Activated naive CD4-positive, alpha-beta T cell treated with anti-CD3 and anti-CD28 coated beads, Interleukin-2, amount 50 U/mL, for 24 hours (primary cell): Measurements from ENCODE around the gene SMG7.

Experiments
- H3K27ac Mint-ChIP-seq: one replicate; pipeline ENCODE4 v1.8.0; 2021; ENCODE audit warnings: mild to moderate bottlenecking, mixed read lengths
- H3K27me3 Mint-ChIP-seq: one replicate; pipeline ENCODE4 v1.8.0; 2021; ENCODE audit warnings: mixed read lengths
- H3K36me3 Mint-ChIP-seq: one replicate; pipeline ENCODE4 v1.8.0; 2021; ENCODE audit warnings: mixed read lengths
- H3K4me1 Mint-ChIP-seq: one replicate; pipeline ENCODE4 v1.8.0; 2021; ENCODE audit warnings: mixed read lengths
- H3K4me3 Mint-ChIP-seq: one replicate; pipeline ENCODE4 v1.8.0; 2021; ENCODE audit warnings: mild to moderate bottlenecking, mixed read lengths
- H3K9me3 Mint-ChIP-seq: one replicate; pipeline ENCODE4 v1.8.0; 2021; ENCODE audit warnings: mixed read lengths

The SMG7 gene

GRCh38 chr1:183457449-183457848 lies 14.8 kb upstream of the SMG7 start:
- Mint-ChIP-seq H3K27ac (no peak overlapping the region), H3K27me3 (peaks cover 12% of the 10 kb centered on the region), H3K4me3 (no peak overlapping the region)

GRCh38 chr1:183460596-183460995 lies 11.7 kb upstream of the SMG7 start:
- H3K9me3 Mint-ChIP-seq, result no peaks in the 10 kb centered on the region
- peaks cover 2% of the 10 kb centered on the region for H3K36me3 Mint-ChIP-seq
- H3K4me1 Mint-ChIP-seq, result no peaks in the 10 kb centered on the region
- no peak overlapping the region for H3K4me3 Mint-ChIP-seq
- peaks cover 17% of the 10 kb centered on the region for H3K27me3 Mint-ChIP-seq
- H3K27ac Mint-ChIP-seq, result no peak overlapping the region

More at GRCh38 chr1:183457449-183457848, 14.8 kb upstream of the SMG7 start:
- no peaks in the 10 kb centered on the region for H3K9me3 Mint-ChIP-seq
- peaks cover 2% of the 10 kb centered on the region for H3K36me3 Mint-ChIP-seq
- H3K4me1 Mint-ChIP-seq, result no peaks in the 10 kb centered on the region

- Mint-ChIP-seq H3K27ac (no peak overlapping the region), H3K36me3 (peaks cover 2% of the 10 kb centered on the region), H3K4me3 (no peak overlapping the region), H3K27me3 (peaks cover 18% of the 10 kb centered on the region), H3K9me3 (no peaks in the 10 kb centered on the region), H3K4me1 (no peaks in the 10 kb centered on the region)
Measured at GRCh38 chr1:183461350-183461749, 10.9 kb upstream of the SMG7 start.

DNA sequence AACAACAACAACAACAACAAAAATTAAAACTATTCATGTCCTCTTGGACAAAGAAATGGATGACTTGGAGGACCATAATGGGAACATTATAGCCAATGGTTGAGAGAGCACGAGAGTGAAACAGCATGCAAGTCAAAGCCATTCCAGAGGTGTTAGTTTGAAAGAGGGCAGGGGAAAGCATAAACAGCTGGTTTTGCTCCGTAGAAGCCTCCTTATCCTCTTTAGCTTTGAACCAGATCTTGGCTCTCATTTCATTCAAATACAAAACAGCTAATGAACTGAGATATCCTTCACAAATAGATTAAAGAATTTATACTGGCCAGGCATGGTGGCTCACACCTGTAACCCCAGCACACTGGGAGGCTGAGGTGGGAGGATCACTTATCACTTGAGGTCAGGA lies 8.7 kb upstream of the SMG7 start:
- Mint-ChIP-seq H3K4me1 (peaks cover 4% of the 10 kb centered on the region), H3K4me3 (no peak overlapping the region), H3K27ac (no peak overlapping the region), H3K27me3 (peaks cover 13% of the 10 kb centered on the region), H3K9me3 (no peaks in the 10 kb centered on the region), H3K36me3 (no peaks in the 10 kb centered on the region)

GRCh38 chr1:183466781-183467180 lies 5.5 kb upstream of the SMG7 start:
- no peaks in the 10 kb centered on the region for H3K36me3 Mint-ChIP-seq
- peaks cover 4% of the 10 kb centered on the region for H3K4me1 Mint-ChIP-seq
- H3K27me3 Mint-ChIP-seq, result peaks cover 12% of the 10 kb centered on the region
- no peak overlapping the region for H3K4me3 Mint-ChIP-seq
- H3K27ac Mint-ChIP-seq, result no peak overlapping the region
- no peaks in the 10 kb centered on the region for H3K9me3 Mint-ChIP-seq

GRCh38 chr1:183467687-183468086 lies 4.6 kb upstream of the SMG7 start:
- no peaks in the 10 kb centered on the region for H3K36me3 Mint-ChIP-seq
- H3K4me1 Mint-ChIP-seq, result peaks cover 4% of the 10 kb centered on the region
- no peaks in the 10 kb centered on the region for H3K9me3 Mint-ChIP-seq
- H3K4me3 Mint-ChIP-seq, result no peak overlapping the region
- H3K27ac Mint-ChIP-seq, result no peak overlapping the region
- H3K27me3 Mint-ChIP-seq, result peaks cover 7% of the 10 kb centered on the region

DNA sequence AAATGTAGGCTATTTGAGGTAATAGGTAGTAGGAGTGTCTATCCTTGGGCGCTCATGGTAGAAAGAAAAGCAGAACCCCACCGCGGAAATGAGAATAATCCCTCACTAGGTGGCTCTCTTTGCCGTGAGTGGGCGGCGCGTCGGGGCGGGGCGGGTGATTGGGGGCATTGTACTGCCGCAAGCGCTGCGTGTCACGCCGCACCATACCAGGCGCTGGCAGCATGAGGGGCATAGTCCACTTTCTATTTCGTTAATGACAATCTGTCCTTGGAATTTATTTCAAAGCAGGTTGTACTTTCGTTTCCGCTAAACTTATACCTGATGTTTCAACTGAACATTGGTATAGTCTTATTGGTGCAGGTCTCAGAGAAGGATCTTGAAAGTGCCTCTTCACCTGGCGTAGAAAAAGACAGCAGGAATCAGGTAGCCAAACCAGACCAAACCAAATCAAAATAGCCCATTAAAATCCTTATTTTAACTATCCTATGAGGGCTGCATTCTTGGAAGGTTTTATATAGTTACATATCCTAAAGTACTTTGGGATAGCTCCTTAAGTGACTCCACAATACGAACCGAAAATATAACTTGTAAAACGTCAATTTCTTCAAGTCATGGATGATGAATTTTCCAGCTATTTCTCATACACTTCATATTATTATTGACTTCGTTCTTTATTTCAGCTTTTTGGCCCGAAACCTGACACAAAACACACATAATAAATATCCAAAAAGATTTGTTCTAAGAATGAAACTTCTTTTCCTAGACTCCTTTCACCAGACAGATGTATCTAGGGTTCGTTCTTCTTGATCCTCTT lies 1.9 kb upstream of the SMG7 start:
- Mint-ChIP-seq H3K27ac (peak overlapping the region; percentile 97), H3K9me3 (no peaks in the 10 kb centered on the region)

GRCh38 chr1:183470961-183471742 lies 1.1 kb upstream of the SMG7 start:
- H3K27me3 Mint-ChIP-seq, result no peaks in the 10 kb centered on the region
- H3K9me3 Mint-ChIP-seq, result no peaks in the 10 kb centered on the region
- peak overlapping the region; percentile 88 for H3K4me3 Mint-ChIP-seq
- no peaks in the 10 kb centered on the region for H3K36me3 Mint-ChIP-seq
- peak overlapping the region; percentile 97 for H3K27ac Mint-ChIP-seq
- H3K4me1 Mint-ChIP-seq, result peaks cover 17% of the 10 kb centered on the region

More for the DNA sequence above, 1.9 kb upstream of the SMG7 start:
- no peaks in the 10 kb centered on the region for H3K36me3 Mint-ChIP-seq
- H3K4me3 Mint-ChIP-seq, result peak overlapping the region; percentile 88
- peaks cover 2% of the 10 kb centered on the region for H3K27me3 Mint-ChIP-seq
- peaks cover 17% of the 10 kb centered on the region for H3K4me1 Mint-ChIP-seq

GRCh38 chr1:183471743-183472487 lies 384 bp upstream of the SMG7 start:
- Mint-ChIP-seq H3K4me1 (peaks cover 17% of the 10 kb centered on the region), H3K36me3 (no peaks in the 10 kb centered on the region), H3K27ac (peak overlapping the region; percentile 97), H3K9me3 (no peaks in the 10 kb centered on the region), H3K27me3 (no peaks in the 10 kb centered on the region), H3K4me3 (peak overlapping the region; percentile 88)

DNA sequence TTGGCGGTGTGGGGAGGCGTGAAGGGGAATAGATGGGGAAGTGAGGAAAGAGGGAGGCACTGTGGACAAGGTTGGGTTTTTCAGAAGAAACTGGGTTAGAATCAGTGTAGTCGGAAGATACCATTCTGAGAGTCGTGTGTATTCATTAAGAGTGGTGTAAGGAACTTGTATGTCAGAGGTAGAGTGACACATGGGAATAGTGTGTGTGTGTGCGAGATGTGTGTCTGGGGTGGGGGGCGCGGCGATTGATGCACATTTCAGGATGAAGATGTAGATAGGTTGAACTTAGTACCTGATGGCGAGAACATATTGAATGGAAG lies 878 bp downstream of the SMG7 start:
- no peaks in the 10 kb centered on the region for H3K36me3 Mint-ChIP-seq
- no peaks in the 10 kb centered on the region for H3K9me3 Mint-ChIP-seq
- H3K27me3 Mint-ChIP-seq, result no peaks in the 10 kb centered on the region
- H3K4me1 Mint-ChIP-seq, result peaks cover 19% of the 10 kb centered on the region
- H3K27ac Mint-ChIP-seq, result peak overlapping the region; percentile 77
- H3K4me3 Mint-ChIP-seq, result peak overlapping the region; percentile 88

GRCh38 chr1:183476081-183476480 lies 3.8 kb downstream of the SMG7 start:
- peaks cover 48% of the 10 kb centered on the region for H3K4me1 Mint-ChIP-seq
- H3K27me3 Mint-ChIP-seq, result no peaks in the 10 kb centered on the region
- no peaks in the 10 kb centered on the region for H3K9me3 Mint-ChIP-seq
- no peak overlapping the region for H3K27ac Mint-ChIP-seq
- no peak overlapping the region for H3K4me3 Mint-ChIP-seq
- H3K36me3 Mint-ChIP-seq, result no peaks in the 10 kb centered on the region

GRCh38 chr1:183477986-183478781 lies 5.9 kb downstream of the SMG7 start:
- no peaks in the 10 kb centered on the region for H3K27me3 Mint-ChIP-seq
- peak overlapping the region; percentile 37 for H3K4me3 Mint-ChIP-seq
- H3K9me3 Mint-ChIP-seq, result no peaks in the 10 kb centered on the region
- peaks cover 67% of the 10 kb centered on the region for H3K4me1 Mint-ChIP-seq
- H3K27ac Mint-ChIP-seq, result peak overlapping the region; percentile 0
- no peaks in the 10 kb centered on the region for H3K36me3 Mint-ChIP-seq

GRCh38 chr1:183480971-183481441 lies 8.7 kb downstream of the SMG7 start:
- Mint-ChIP-seq H3K9me3 (no peaks in the 10 kb centered on the region), H3K4me1 (peaks cover 83% of the 10 kb centered on the region), H3K4me3 (peak overlapping the region; percentile 43), H3K27ac (peak overlapping the region; percentile 43), H3K27me3 (no peaks in the 10 kb centered on the region), H3K36me3 (no peaks in the 10 kb centered on the region)

DNA sequence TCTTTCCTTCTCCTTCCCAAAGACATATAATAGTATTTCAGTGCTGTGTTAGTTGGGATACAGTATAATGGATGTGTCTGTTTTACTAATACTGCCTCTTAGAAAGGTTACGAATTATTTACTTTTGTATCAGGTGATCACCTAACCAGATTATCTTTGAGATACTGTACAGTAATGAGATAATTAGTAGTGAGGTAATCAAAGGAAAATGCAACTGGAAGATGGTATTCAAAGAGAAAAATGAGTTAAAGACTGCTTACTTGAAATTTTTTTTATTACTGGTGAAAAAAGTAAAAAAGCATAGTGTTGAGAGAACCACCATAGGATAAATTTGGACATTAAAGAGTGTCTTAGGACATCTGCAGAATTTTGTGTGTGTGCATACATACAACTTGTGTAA lies 10.9 kb downstream of the SMG7 start:
- peaks cover 90% of the 10 kb centered on the region for H3K4me1 Mint-ChIP-seq
- no peak overlapping the region for H3K27ac Mint-ChIP-seq
- H3K27me3 Mint-ChIP-seq, result no peaks in the 10 kb centered on the region
- no peaks in the 10 kb centered on the region for H3K9me3 Mint-ChIP-seq
- no peak overlapping the region for H3K4me3 Mint-ChIP-seq
- H3K36me3 Mint-ChIP-seq, result no peaks in the 10 kb centered on the region

DNA sequence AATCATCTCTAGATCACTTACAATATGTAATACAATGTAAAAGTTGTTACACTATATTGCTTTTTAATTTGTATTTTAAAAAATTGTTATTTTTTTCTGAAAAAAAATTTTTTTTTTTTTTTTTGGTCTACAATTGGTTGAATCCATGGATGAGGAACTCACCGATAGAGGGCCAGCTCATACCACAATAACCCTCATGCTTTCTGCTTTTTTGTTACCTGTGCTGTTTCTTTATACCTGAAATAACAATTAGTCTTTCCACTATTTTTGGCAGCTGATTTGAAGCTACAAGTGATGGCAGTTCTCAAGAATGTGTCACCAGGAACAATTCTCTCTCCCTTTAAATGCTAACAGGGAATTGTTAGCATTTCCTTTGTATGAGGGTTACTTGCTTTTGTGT lies 12.0 kb downstream of the SMG7 start:
- H3K9me3 Mint-ChIP-seq, result no peaks in the 10 kb centered on the region
- peaks cover 86% of the 10 kb centered on the region for H3K4me1 Mint-ChIP-seq
- H3K36me3 Mint-ChIP-seq, result no peaks in the 10 kb centered on the region
- no peaks in the 10 kb centered on the region for H3K27me3 Mint-ChIP-seq
- H3K27ac Mint-ChIP-seq, result no peak overlapping the region
- H3K4me3 Mint-ChIP-seq, result no peak overlapping the region
